ENCODE results near the gene KRIT1. TPM values are rescaled to one million over a fixed set of nuclear protein-coding genes. Genes with fewer than 3 reads are reported as not detected.

The KRIT1 gene
- total RNA-seq, 2 donors from 2014 or later = 53.4 to 98.4 TPM

DNA sequence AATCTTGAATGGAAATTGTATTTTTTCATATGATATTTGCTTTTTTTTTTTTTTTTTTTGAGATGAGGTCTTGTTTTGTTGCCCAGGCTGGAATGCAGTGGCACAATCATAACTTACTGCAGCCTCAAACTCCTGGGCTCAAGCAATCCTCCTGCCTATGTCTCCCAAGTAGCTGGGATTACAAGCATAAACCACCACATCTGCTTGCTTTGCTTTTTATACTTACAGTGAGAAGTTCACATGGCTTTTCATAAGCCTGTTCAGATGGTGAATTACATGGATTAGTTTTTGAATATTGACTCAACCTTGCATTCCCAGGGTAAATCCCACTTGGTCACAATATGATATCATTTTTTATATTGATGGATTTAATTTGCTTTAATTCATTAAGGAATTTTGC lies 88.7 kb downstream of the KRIT1 start:
- no peak overlapping the region for H3K27ac ChIP-seq
- no peaks in the 10 kb centered on the region for H3K36me3 ChIP-seq
- no peaks in the 10 kb centered on the region for H3K27me3 ChIP-seq (replicated peaks; ENCODE audit: insufficient read depth)
- no peaks in the 10 kb centered on the region for H3K9me3 ChIP-seq
- TF ChIP-seq, protein P1, sequence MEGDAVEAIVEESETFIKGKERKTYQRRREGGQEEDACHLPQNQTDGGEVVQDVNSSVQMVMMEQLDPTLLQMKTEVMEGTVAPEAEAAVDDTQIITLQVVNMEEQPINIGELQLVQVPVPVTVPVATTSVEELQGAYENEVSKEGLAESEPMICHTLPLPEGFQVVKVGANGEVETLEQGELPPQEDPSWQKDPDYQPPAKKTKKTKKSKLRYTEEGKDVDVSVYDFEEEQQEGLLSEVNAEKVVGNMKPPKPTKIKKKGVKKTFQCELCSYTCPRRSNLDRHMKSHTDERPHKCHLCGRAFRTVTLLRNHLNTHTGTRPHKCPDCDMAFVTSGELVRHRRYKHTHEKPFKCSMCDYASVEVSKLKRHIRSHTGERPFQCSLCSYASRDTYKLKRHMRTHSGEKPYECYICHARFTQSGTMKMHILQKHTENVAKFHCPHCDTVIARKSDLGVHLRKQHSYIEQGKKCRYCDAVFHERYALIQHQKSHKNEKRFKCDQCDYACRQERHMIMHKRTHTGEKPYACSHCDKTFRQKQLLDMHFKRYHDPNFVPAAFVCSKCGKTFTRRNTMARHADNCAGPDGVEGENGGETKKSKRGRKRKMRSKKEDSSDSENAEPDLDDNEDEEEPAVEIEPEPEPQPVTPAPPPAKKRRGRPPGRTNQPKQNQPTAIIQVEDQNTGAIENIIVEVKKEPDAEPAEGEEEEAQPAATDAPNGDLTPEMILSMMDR (IDR thresholded peaks at IDR 0.05) = no peak
- TF ChIP-seq POLR2AphosphoS5 (IDR thresholded peaks at IDR 0.05) = no peak
- TF ChIP-seq POLR2A (IDR thresholded peaks at IDR 0.05) = no peak
- no peaks in the 10 kb centered on the region for H3K4me1 ChIP-seq (replicated peaks)
- no peak overlapping the region for H3K4me3 ChIP-seq
- DNase-seq (ENCODE audit: low spot score) = no peak
- intact Hi-C loops (cut with DNase I) = no loop called here

DNA sequence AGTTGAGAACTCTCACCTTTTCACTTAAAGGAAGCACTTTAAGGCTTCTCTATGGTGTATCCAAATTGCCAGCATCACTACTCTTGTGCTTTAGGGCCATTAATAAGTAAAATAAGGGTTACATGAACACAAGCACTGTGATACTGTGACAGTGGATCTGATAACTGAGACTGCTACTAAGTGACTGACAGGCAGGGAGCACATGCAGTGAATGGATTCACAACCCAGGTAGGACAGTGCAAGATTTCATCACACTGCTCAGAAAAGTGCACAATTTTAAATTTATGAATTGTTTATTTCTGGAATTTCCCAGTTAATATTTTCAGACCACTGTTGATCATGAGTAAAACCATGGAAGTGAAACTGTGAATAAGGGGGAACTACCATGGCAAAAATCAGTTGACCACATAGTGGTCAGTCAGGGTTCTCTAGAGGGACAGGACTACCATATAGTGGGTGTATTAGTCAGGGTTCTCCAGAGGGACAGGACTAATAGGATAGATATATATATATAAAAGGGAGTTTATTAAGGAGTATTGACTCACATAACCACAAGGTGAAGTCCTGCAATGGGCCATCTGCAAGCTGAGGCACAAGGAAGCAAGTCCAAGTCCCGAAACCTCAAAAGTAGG lies 90.5 kb downstream of the KRIT1 start:
- Histone ChIP-seq H3K4me1 (replicated peaks) (no peaks in the 10 kb centered on the region), H3K36me3 (no peaks in the 10 kb centered on the region), H3K9me3 (no peaks in the 10 kb centered on the region), H3K27me3 (replicated peaks; ENCODE audit: insufficient read depth) (no peaks in the 10 kb centered on the region), H3K4me3 (no peak overlapping the region), H3K27ac (no peak overlapping the region)
- intact Hi-C loops (cut with DNase I) = no loop called here
- no peak for DNase-seq (ENCODE audit: low spot score)
- no peak for TF ChIP-seq POLR2A (IDR thresholded peaks at IDR 0.05)
- TF ChIP-seq, protein P1 (IDR thresholded peaks at IDR 0.05) = no peak
- no peak for TF ChIP-seq POLR2AphosphoS5 (IDR thresholded peaks at IDR 0.05)
- 95% methylated on average over 1 of the region's 1 CpG for WGBS

DNA sequence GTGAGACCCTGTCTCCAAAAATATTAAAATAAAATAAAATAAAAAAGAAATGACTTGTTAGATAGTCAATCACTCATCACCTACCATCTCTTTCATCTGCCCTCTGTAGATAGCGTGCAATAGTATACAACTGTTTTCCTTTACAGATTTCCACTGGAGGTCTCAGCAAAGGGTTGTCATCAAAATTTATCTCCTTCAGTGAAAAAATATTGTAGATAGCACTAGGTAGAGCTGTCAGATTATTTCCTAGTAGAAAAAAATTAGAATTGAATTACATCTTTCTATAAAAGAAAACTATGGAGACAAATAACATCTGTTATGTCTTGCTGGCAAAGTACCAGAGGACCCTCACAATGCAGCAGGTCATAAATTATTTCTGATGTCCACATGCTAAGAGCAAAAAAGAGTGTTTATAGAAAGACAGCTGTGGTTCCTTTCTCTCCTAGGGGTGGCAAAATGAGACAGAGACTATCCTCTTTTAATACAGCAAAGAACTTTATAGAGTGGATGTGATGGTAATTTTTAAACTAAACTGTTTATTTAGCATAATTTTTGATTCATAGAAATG lies 95.2 kb downstream of the KRIT1 start:
- no peak for DNase-seq (ENCODE audit: low spot score)
- H3K36me3 ChIP-seq = no peaks in the 10 kb centered on the region
- H3K4me3 ChIP-seq = no peak overlapping the region
- no peaks in the 10 kb centered on the region for H3K27me3 ChIP-seq (replicated peaks; ENCODE audit: insufficient read depth)
- intact Hi-C loops (cut with DNase I) = no loop called here
- no peaks in the 10 kb centered on the region for H3K4me1 ChIP-seq (replicated peaks)
- TF ChIP-seq POLR2AphosphoS5 (IDR thresholded peaks at IDR 0.05) = no peak
- TF ChIP-seq POLR2A (IDR thresholded peaks at IDR 0.05) = no peak
- TF ChIP-seq, protein P1 (IDR thresholded peaks at IDR 0.05) = no peak
- WGBS = 68% methylated on average over 1 of the region's 1 CpG
- no peaks in the 10 kb centered on the region for H3K9me3 ChIP-seq
- H3K27ac ChIP-seq = no peak overlapping the region

DNA sequence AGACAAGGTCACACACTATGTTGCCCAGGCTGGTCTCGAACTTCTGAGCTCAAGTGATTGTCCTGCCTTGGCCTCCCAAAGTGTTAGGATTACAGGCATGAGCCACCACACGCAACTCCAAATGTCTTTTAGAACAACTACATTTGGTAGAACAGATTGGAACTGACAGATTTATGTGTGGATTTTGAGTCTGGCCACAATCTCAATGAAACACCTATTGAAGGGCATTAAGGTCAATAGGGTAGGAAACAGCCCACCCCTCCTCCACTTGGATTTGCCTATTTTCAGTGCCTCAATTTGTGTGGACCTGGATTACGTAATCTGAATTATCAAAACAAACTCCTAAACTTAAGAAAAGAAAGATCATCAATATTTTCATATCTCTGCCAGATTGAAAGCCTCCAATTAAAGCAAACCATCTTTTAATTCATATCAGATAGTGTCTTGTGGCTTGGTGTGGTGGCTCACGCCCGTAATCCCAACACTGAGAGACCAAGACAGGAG lies 95.9 kb downstream of the KRIT1 start:
- Histone ChIP-seq H3K9me3 (no peaks in the 10 kb centered on the region), H3K27ac (no peak overlapping the region), H3K4me1 (replicated peaks) (no peaks in the 10 kb centered on the region), H3K4me3 (no peak overlapping the region), H3K36me3 (no peaks in the 10 kb centered on the region), H3K27me3 (replicated peaks; ENCODE audit: insufficient read depth) (no peaks in the 10 kb centered on the region)
- no peak for DNase-seq (ENCODE audit: low spot score)
- 93% methylated on average over 5 of the region's 5 CpGs for WGBS
- intact Hi-C loops (cut with DNase I) = no loop called here
- TF ChIP-seq POLR2AphosphoS5 (IDR thresholded peaks at IDR 0.05) = no peak
- no peak for TF ChIP-seq POLR2A (IDR thresholded peaks at IDR 0.05)
- TF ChIP-seq, protein P1 (IDR thresholded peaks at IDR 0.05) = no peak

Small RNAs within 50 kb of the gene (microRNA-seq; reads per million reads assigned to microRNA genes)
- gene MIR1285-1 = not detected

Small RNAs within 50 kb of the gene (small RNA-seq; reads per million reads assigned to genes)
- gene MIR1285-1 = 0 reads per million in 2 donors
- 0 reads per million in 2 donors for gene RF00019

Other genes with a start within 250 kb of the KRIT1 start
- gene CYP51A1, start 111.4 kb downstream of the KRIT1 start, total RNA-seq = 100 to 1,000 TPM in 1 of 2 donors, 10 to 100 TPM in 1; 51.6 to 121 TPM
- under 1 TPM in 1 of 2 donors, not detected in 1; 0.40 TPM for gene LRRD1, start 66.8 kb downstream of the KRIT1 start, total RNA-seq
- 10 to 100 TPM; 20.1 to 47.9 TPM for gene ANKIB1, start 60 bp upstream of the KRIT1 start, total RNA-seq
- 10 to 100 TPM; 26.9 to 56.3 TPM for gene GATAD1, start 201.6 kb upstream of the KRIT1 start, total RNA-seq
- gene ERVW-1, start 232.0 kb upstream of the KRIT1 start, total RNA-seq = 1 to 10 TPM in 1 of 2 donors, not detected in 1; 1.8 TPM

Data from prostate gland (tissue), 2 donors.